Esophagus muscularis mucosa (tissue), 4 donors: Measurements from ENCODE around the gene DHRS13. TPM values are rescaled to one million over a fixed set of nuclear protein-coding genes. Genes with fewer than 3 reads are reported as not detected.
A peak's percentile ranks its signal among the peaks of the same experiment; 100 is the strongest.

Experiments
- DNase-seq: peaks from one replicate; pipeline ENCODE4 v3.0.0-alpha.2; 2017; ENCODE audit errors: extremely low spot score
- H3K27ac ChIP-seq, 4 donors: fragments of 200-600 bp; sonication (generic); replicated peaks in 1 of 4; 1 replicate in 3 of 4; 2 replicates in 1 of 4; pipeline ENCODE4 v1.5.1; 2016 to 2019; ENCODE audit warnings: mild to moderate bottlenecking in 1 of 4
- H3K27me3 ChIP-seq, 4 donors: fragments of 200-600 bp; sonication (generic); one replicate each; pipeline versions ENCODE4 v1.5.1 to v1.6.0; 2016 to 2019
- H3K36me3 ChIP-seq, 4 donors: fragments of 200-600 bp; sonication (generic); one replicate each; pipeline ENCODE4 v1.5.1; 2016 to 2019
- H3K4me1 ChIP-seq, 4 donors: fragments of 200-600 bp; sonication (generic); one replicate each; pipeline ENCODE4 v1.5.1; 2016 to 2019
- H3K4me3 ChIP-seq, 4 donors: fragments of 200-600 bp; sonication (generic); 1 replicate in 2 of 4; 2 replicates in 2 of 4; pipeline ENCODE4 v1.5.1; 2016 to 2019; ENCODE audit warnings: mild to moderate bottlenecking in 4 of 4, moderate library complexity in 1 of 4
- H3K9me3 ChIP-seq, 4 donors: fragments of 200-600 bp; sonication (generic); 1 replicate in 3 of 4; 2 replicates in 1 of 4; pipeline ENCODE4 v1.5.1; 2016 to 2019
- EP300 ChIP-seq: sonication (generic); formaldehyde crosslinking; IDR thresholded peaks from one replicate; pipeline ENCODE4 v1.6.1; 2017; ENCODE audit warnings: antibody characterized with exemption
- POLR2A ChIP-seq: fragments of 450-650 bp; IDR thresholded peaks from one replicate; pipeline ENCODE4 v1.6.1; 2017; ENCODE audit warnings: antibody characterized with exemption, moderate library complexity, mild to moderate bottlenecking, low read depth
- POLR2AphosphoS5 ChIP-seq, 2 donors: sonication (generic); formaldehyde crosslinking; IDR thresholded peaks; one replicate each; pipeline ENCODE4 v1.6.1; 2017; ENCODE audit warnings: antibody characterized with exemption in 2 of 2
- WGBS: methylation state at CpG from one replicate; pipeline ENCODE4 v1.1.5; 2018; 5-methylcytosine and 5-hydroxymethylcytosine counted together
- intact Hi-C: fragments of 100-400 bp; cut with DNase I; formaldehyde crosslinking; loops from one replicate; pipeline ENCODE4 v1.15.1; 2023
- total RNA-seq, 4 donors: library from RNA; depleted of rRNA; stranded (reverse); fragments of >200 nt; gene quantifications; one replicate each; pipeline versions ENCODE4 v1.1.0 to v1.2.1, GENCODE V29; 2016
- TF ChIP-seq, protein P1 (sequence below), 3 experiments: fragments of 200-600 bp in 2 of 3; fragments of 450-650 bp in 1 of 3; sonication (generic) in 2 of 3; IDR thresholded peaks; one replicate each; pipeline ENCODE4 v1.5.1; 2017 to 2019; ENCODE audit warnings: antibody characterized with exemption in 3 of 3, mild to moderate bottlenecking in 2 of 3, moderate library complexity in 1 of 3

DHRS13 gene
- total RNA-seq, 4 donors from 2014 or later = 3.7 to 14.2 (median 5.9) TPM

- TF ChIP-seq EP300 = no peak
- TF ChIP-seq, protein P1, sequence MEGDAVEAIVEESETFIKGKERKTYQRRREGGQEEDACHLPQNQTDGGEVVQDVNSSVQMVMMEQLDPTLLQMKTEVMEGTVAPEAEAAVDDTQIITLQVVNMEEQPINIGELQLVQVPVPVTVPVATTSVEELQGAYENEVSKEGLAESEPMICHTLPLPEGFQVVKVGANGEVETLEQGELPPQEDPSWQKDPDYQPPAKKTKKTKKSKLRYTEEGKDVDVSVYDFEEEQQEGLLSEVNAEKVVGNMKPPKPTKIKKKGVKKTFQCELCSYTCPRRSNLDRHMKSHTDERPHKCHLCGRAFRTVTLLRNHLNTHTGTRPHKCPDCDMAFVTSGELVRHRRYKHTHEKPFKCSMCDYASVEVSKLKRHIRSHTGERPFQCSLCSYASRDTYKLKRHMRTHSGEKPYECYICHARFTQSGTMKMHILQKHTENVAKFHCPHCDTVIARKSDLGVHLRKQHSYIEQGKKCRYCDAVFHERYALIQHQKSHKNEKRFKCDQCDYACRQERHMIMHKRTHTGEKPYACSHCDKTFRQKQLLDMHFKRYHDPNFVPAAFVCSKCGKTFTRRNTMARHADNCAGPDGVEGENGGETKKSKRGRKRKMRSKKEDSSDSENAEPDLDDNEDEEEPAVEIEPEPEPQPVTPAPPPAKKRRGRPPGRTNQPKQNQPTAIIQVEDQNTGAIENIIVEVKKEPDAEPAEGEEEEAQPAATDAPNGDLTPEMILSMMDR (IDR thresholded peaks at IDR 0.05) = no peak
- no peak for TF ChIP-seq POLR2AphosphoS5 (IDR thresholded peaks at IDR 0.05)
- TF ChIP-seq POLR2A = no peak
- H3K4me1 ChIP-seq = peaks cover 11 to 18% (median 15%) of the 10 kb centered on the region in 4 donors
- 50% methylated on average over 2 of the region's 2 CpGs for WGBS
- no peaks in the 10 kb centered on the region for H3K27me3 ChIP-seq
- no peak overlapping the region for H3K27ac ChIP-seq
- no peak for DNase-seq
- no peak overlapping the region for H3K4me3 ChIP-seq
- intact Hi-C loops = loop anchor here (5.0 kb wide), 1 partner anchor 97 kb away; no protein-coding TSS in a partner anchor
- peaks cover 20 to 67% (median 54%) of the 10 kb centered on the region in 4 donors for H3K36me3 ChIP-seq
- no peaks in the 10 kb centered on the region for H3K9me3 ChIP-seq
Measured at GRCh38 chr17:28858801-28859355, 44.0 kb downstream of the DHRS13 start.

- Histone ChIP-seq H3K27me3 (no peaks in the 10 kb centered on the region), H3K27ac (no peak overlapping the region), H3K9me3 (no peaks in the 10 kb centered on the region), H3K4me3 (no peak overlapping the region), H3K4me1 (peaks cover 11 to 18% (median 16%) of the 10 kb centered on the region in 4 donors), H3K36me3 (peaks cover 20 to 62% (median 54%) of the 10 kb centered on the region in 4 donors)
- no peak for TF ChIP-seq EP300
- no peak for TF ChIP-seq POLR2A
- TF ChIP-seq, protein P1 (IDR thresholded peaks at IDR 0.05) = no peak
- TF ChIP-seq POLR2AphosphoS5 (IDR thresholded peaks at IDR 0.05) = no peak
- WGBS = 98% methylated on average over 3 of the region's 3 CpGs
- intact Hi-C loops = loop anchor here (5.0 kb wide), 1 partner anchor 96 kb away; no protein-coding TSS in a partner anchor
- DNase-seq = no peak
Measured at GRCh38 chr17:28857905-28858800, 44.7 kb downstream of the DHRS13 start.

GRCh38 chr17:28856028-28856574 is 46.8 kb downstream of the DHRS13 start:
- H3K9me3 ChIP-seq = no peaks in the 10 kb centered on the region
- H3K36me3 ChIP-seq = peaks cover 20 to 51% (median 49%) of the 10 kb centered on the region in 4 donors
- H3K27me3 ChIP-seq = no peaks in the 10 kb centered on the region
- no peak overlapping the region for H3K4me3 ChIP-seq
- H3K27ac ChIP-seq = no peak overlapping the region
- 85% methylated on average over 5 of the region's 5 CpGs for WGBS
- DNase-seq = no peak
- TF ChIP-seq EP300 (no peak), POLR2A (no peak), POLR2AphosphoS5 (IDR thresholded peaks at IDR 0.05) (no peak)
- TF ChIP-seq, protein P1 (IDR thresholded peaks at IDR 0.05) = no peak
- intact Hi-C loops = loop anchor here (5.0 kb wide), 1 partner anchor 94 kb away; no protein-coding TSS in a partner anchor
- peaks cover 11 to 18% (median 16%) of the 10 kb centered on the region in 4 donors for H3K4me1 ChIP-seq

DNA sequence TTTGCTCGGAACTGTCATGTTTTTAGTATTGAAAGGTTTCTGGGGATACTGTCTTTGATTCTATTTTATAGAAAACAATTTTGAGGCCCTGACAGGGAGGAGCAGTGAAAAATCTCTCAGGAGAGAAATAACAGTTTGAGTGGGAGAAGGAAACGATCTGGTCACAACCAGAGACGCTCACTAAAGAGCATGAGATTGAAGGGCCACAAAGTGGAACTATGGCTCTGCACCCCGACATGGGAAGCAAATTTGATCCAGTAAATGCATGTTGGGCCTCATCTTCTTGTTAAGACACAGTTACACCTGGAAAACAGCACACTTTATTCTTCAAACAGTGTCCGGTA is 47.6 kb downstream of the DHRS13 start:
- peaks cover 16 to 43% (median 41%) of the 10 kb centered on the region in 4 donors for H3K36me3 ChIP-seq
- H3K27ac ChIP-seq = peak overlapping the region; percentile 70 to 82 (median 76)
- no peaks in the 10 kb centered on the region for H3K9me3 ChIP-seq
- DNase-seq = no peak
- H3K4me1 ChIP-seq = peaks cover 11 to 18% (median 16%) of the 10 kb centered on the region in 4 donors
- peak overlapping the region; percentile 65 to 80 (median 67) for H3K4me3 ChIP-seq
- WGBS = 19% methylated on average over 5 of the region's 5 CpGs
- no peaks in the 10 kb centered on the region for H3K27me3 ChIP-seq
- TF ChIP-seq, protein P1 (IDR thresholded peaks at IDR 0.05) = no peak
- TF ChIP-seq POLR2A (no peak), POLR2AphosphoS5 (IDR thresholded peaks at IDR 0.05) (no peak), EP300 (no peak)
- intact Hi-C loops = loop anchor here (5.0 kb wide), 1 partner anchor 93 kb away; no protein-coding TSS in a partner anchor
